Middle frontal gyrus (tissue), 1 donor: ENCODE results near the gene EXOSC7.
"Not testable (repeated sequence)": the region's sequence is repeated elsewhere in the genome, so short reads cannot be mapped to it uniquely, and the experiment has no call there.

Experiments
- DNase-seq: peaks from one replicate; pipeline ENCODE4 v3.0.0-alpha.2; 2015; ENCODE audit warnings: low spot score; ENCODE audit errors: extremely low spot score

EXOSC7 gene

GRCh38 chr3:44976002-44976815 lies at the start of gene EXOSC7, which contains the start of gene ZDHHC3:
Gene EXOSC7 (plus strand): TSS chr3:44976244. CDS start chr3:44976278, 34 bp downstream.
Gene ZDHHC3 (minus strand): TSS chr3:44976174. CDS start chr3:44959436, 16,738 bp downstream.
- DNase-seq, result peak; percentile 78

GRCh38 chr3:44926921-44927320 lies 49.1 kb upstream of the EXOSC7 start:
- DNase-seq, result no peak

GRCh38 chr3:44927371-44927770 lies 48.7 kb upstream of the EXOSC7 start:
- DNase-seq, result no peak

- DNase-seq, result no peak
These were observed 46.3 kb upstream of the EXOSC7 start for GRCh38 chr3:44929782-44930181.

GRCh38 chr3:44930911-44931310 lies 45.1 kb upstream of the EXOSC7 start:
- no peak for DNase-seq

GRCh38 chr3:44931791-44932190 lies 44.3 kb upstream of the EXOSC7 start:
- no peak for DNase-seq

- DNase-seq, result no peak
These were observed 43.8 kb upstream of the EXOSC7 start for GRCh38 chr3:44932271-44932670.

GRCh38 chr3:44932986-44933944 lies 42.8 kb upstream of the EXOSC7 start:
- no peak for DNase-seq

GRCh38 chr3:44939581-44940036 lies 36.4 kb upstream of the EXOSC7 start:
- DNase-seq, result no peak

- no peak for DNase-seq
These were observed 33.7 kb upstream of the EXOSC7 start for GRCh38 chr3:44942202-44942921.

- DNase-seq, result no peak
These were observed 27.8 kb upstream of the EXOSC7 start for GRCh38 chr3:44948239-44948638.

- DNase-seq, result not testable (repeated sequence)
These were observed 26.3 kb upstream of the EXOSC7 start for GRCh38 chr3:44949770-44950169.

GRCh38 chr3:44950275-44950734 lies 25.7 kb upstream of the EXOSC7 start:
- no peak for DNase-seq

- DNase-seq, result no peak
These were observed 23.4 kb upstream of the EXOSC7 start for GRCh38 chr3:44952689-44953088.

- DNase-seq, result no peak
These were observed 21.7 kb upstream of the EXOSC7 start for GRCh38 chr3:44954304-44954703.

- no peak for DNase-seq
These were observed 21.1 kb upstream of the EXOSC7 start for GRCh38 chr3:44954962-44955361.

- no peak for DNase-seq
These were observed 20.1 kb upstream of the EXOSC7 start for GRCh38 chr3:44955917-44956316.

GRCh38 chr3:44957986-44958385 lies 18.1 kb upstream of the EXOSC7 start:
- DNase-seq, result no peak

GRCh38 chr3:44958386-44958785 lies 17.7 kb upstream of the EXOSC7 start:
- no peak for DNase-seq

- DNase-seq, result no peak
These were observed 15.5 kb upstream of the EXOSC7 start for GRCh38 chr3:44960387-44961026.

- no peak for DNase-seq
These were observed 14.2 kb upstream of the EXOSC7 start for GRCh38 chr3:44961888-44962287.
